ENCODE data around the gene AOPEP.
A peak's percentile ranks its signal among the peaks of the same experiment; 100 is the strongest.

Gene AOPEP

DNA sequence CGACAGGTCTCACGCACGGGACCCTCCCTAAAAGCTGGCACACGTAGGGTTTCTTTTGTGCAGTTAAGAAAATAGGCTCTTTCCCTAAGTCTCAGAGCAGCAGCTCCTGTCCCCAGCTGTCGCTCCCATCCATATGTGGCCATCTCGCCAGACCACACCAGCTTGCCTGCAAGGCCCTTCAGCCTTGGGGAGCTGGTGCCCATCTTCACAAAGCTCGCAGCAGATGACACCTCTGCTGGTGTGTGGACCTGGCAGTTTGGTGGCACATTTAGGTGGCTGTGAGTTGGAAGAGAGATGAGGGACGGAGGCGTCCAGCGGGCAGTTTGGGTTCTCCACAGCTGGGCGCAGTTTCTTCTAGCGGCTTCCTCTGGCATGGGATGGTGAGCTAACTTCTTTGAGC lies 352.0 kb downstream of the AOPEP start:
- H3K27me3 ChIP-seq (ENCODE audit: control insufficient read depth, insufficient read depth, low read length) = no peaks in the 10 kb centered on the region
- no peak overlapping the region for H3K9ac ChIP-seq (ENCODE audit: low read length)
- no peak overlapping the region for H3K4me3 ChIP-seq (ENCODE audit: low read length)
- H3K27ac ChIP-seq (ENCODE audit: low read depth, low read length) = peak overlapping the region; percentile 51
- H3K4me1 ChIP-seq (ENCODE audit: control insufficient read depth, insufficient read depth, low read length) = peaks cover 47% of the 10 kb centered on the region
- peaks cover 16% of the 10 kb centered on the region for H3K36me3 ChIP-seq (ENCODE audit: control insufficient read depth, insufficient read depth, low read length)

GRCh38 chr9:95078939-95079338 lies 352.4 kb downstream of the AOPEP start:
- Histone ChIP-seq H3K9ac (ENCODE audit: low read length) (no peak overlapping the region), H3K27ac (ENCODE audit: low read depth, low read length) (peak overlapping the region; percentile 51), H3K36me3 (ENCODE audit: control insufficient read depth, insufficient read depth, low read length) (peaks cover 18% of the 10 kb centered on the region), H3K4me1 (ENCODE audit: control insufficient read depth, insufficient read depth, low read length) (peaks cover 47% of the 10 kb centered on the region), H3K27me3 (ENCODE audit: control insufficient read depth, insufficient read depth, low read length) (no peaks in the 10 kb centered on the region), H3K4me3 (ENCODE audit: low read length) (no peak overlapping the region)

GRCh38 chr9:95079461-95079860 lies 353.0 kb downstream of the AOPEP start:
- H3K4me3 ChIP-seq (ENCODE audit: low read length) = no peak overlapping the region
- H3K9ac ChIP-seq (ENCODE audit: low read length) = no peak overlapping the region
- peaks cover 47% of the 10 kb centered on the region for H3K4me1 ChIP-seq (ENCODE audit: control insufficient read depth, insufficient read depth, low read length)
- H3K36me3 ChIP-seq (ENCODE audit: control insufficient read depth, insufficient read depth, low read length) = peaks cover 18% of the 10 kb centered on the region
- H3K27me3 ChIP-seq (ENCODE audit: control insufficient read depth, insufficient read depth, low read length) = no peaks in the 10 kb centered on the region
- H3K27ac ChIP-seq (ENCODE audit: low read depth, low read length) = peak overlapping the region; percentile 51

DNA sequence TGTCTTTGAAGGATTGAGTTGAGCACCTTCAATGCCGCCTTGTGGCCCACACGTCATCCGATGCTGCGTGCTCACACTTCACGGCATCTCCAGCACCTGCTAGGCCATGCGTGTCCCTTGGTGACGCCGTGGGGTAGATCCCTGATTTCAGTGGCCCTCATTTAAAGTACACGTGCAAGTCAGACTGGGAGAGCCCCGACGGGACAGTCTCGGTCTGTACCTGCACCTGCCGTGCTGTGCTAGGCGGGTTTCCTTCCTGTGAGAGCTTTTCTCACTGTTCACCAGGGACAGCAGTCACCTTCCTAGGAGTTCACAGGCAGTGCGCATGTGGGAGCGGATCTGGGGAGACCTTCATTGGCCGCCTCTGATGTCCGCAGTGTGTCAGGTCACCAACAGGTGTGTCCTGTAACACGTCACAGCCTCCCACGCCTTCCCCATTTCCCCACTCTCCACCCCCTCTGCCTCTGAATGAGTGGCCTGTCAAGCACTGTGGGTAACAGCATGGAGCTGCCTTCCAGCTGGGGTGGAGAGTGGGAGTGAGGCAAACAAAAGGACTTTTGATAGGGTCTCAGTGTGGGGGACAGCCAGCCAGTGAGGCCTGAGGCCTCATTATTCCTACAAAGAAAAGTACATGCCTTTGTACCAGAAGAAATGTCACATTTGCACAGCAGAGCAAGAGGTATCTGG lies 354.6 kb downstream of the AOPEP start:
- H3K4me1 ChIP-seq (ENCODE audit: control insufficient read depth, insufficient read depth, low read length) = peaks cover 44% of the 10 kb centered on the region
- H3K9ac ChIP-seq (ENCODE audit: low read length) = no peak overlapping the region
- peaks cover 32% of the 10 kb centered on the region for H3K36me3 ChIP-seq (ENCODE audit: control insufficient read depth, insufficient read depth, low read length)
- H3K4me3 ChIP-seq (ENCODE audit: low read length) = no peak overlapping the region
- H3K27me3 ChIP-seq (ENCODE audit: control insufficient read depth, insufficient read depth, low read length) = no peaks in the 10 kb centered on the region
- peak overlapping the region; percentile 48 for H3K27ac ChIP-seq (ENCODE audit: low read depth, low read length)

- H3K27me3 ChIP-seq (ENCODE audit: control insufficient read depth, insufficient read depth, low read length) = no peaks in the 10 kb centered on the region
- peaks cover 35% of the 10 kb centered on the region for H3K36me3 ChIP-seq (ENCODE audit: control insufficient read depth, insufficient read depth, low read length)
- H3K27ac ChIP-seq (ENCODE audit: low read depth, low read length) = peak overlapping the region; percentile 48
- H3K4me1 ChIP-seq (ENCODE audit: control insufficient read depth, insufficient read depth, low read length) = peaks cover 36% of the 10 kb centered on the region
- H3K9ac ChIP-seq (ENCODE audit: low read length) = no peak overlapping the region
- H3K4me3 ChIP-seq (ENCODE audit: low read length) = no peak overlapping the region
These were observed 355.5 kb downstream of the AOPEP start for GRCh38 chr9:95081998-95082397.

- Histone ChIP-seq H3K27ac (ENCODE audit: low read depth, low read length) (peak overlapping the region; percentile 48), H3K4me3 (ENCODE audit: low read length) (no peak overlapping the region), H3K27me3 (ENCODE audit: control insufficient read depth, insufficient read depth, low read length) (no peaks in the 10 kb centered on the region), H3K9ac (ENCODE audit: low read length) (no peak overlapping the region), H3K4me1 (ENCODE audit: control insufficient read depth, insufficient read depth, low read length) (peaks cover 33% of the 10 kb centered on the region), H3K36me3 (ENCODE audit: control insufficient read depth, insufficient read depth, low read length) (peaks cover 37% of the 10 kb centered on the region)
These were observed 356.0 kb downstream of the AOPEP start for GRCh38 chr9:95082401-95083084.

GRCh38 chr9:95083086-95083768 lies 356.7 kb downstream of the AOPEP start:
- peaks cover 37% of the 10 kb centered on the region for H3K36me3 ChIP-seq (ENCODE audit: control insufficient read depth, insufficient read depth, low read length)
- H3K9ac ChIP-seq (ENCODE audit: low read length) = no peak overlapping the region
- no peaks in the 10 kb centered on the region for H3K27me3 ChIP-seq (ENCODE audit: control insufficient read depth, insufficient read depth, low read length)
- H3K27ac ChIP-seq (ENCODE audit: low read depth, low read length) = peak overlapping the region; percentile 48
- H3K4me3 ChIP-seq (ENCODE audit: low read length) = no peak overlapping the region
- H3K4me1 ChIP-seq (ENCODE audit: control insufficient read depth, insufficient read depth, low read length) = peaks cover 30% of the 10 kb centered on the region

DNA sequence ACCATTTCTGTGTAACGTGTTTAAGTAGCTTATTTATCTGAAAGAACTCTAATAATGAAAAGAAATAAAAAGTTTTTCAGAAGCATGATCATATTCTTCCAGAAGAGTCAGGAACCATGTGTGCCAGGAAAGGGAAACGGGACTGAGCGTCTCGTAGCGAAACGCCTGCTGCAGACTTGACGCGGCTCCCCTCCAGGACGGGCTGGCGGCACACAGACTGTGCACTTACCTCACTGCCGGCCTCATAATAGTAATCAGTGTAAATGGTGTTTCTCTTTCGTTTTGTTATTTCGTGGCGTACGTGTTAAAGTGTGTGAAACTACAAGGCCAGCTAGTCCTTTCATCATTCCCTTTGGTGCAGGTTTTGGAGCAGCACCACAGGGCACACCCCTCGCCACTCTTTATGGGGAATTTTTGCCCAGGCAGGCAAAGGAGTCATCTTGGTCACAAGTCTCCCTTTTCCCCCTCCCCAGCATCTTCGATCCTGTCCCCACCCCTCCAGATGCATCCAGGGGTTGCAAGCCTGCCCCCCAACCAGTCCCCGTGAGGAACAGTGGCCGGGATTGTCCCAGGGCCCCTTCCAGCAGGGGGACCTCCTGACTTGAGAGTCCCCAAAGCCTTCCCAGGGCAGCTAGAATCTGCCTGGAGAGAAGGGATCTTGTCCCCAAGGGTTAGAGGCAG lies 357.9 kb downstream of the AOPEP start:
- Histone ChIP-seq H3K9ac (ENCODE audit: low read length) (no peak overlapping the region), H3K36me3 (ENCODE audit: control insufficient read depth, insufficient read depth, low read length) (peaks cover 39% of the 10 kb centered on the region), H3K27me3 (ENCODE audit: control insufficient read depth, insufficient read depth, low read length) (no peaks in the 10 kb centered on the region), H3K4me3 (ENCODE audit: low read length) (no peak overlapping the region), H3K4me1 (ENCODE audit: control insufficient read depth, insufficient read depth, low read length) (peaks cover 28% of the 10 kb centered on the region), H3K27ac (ENCODE audit: low read depth, low read length) (peak overlapping the region; percentile 73)

GRCh38 chr9:95085036-95085770 lies 358.7 kb downstream of the AOPEP start:
- Histone ChIP-seq H3K9ac (ENCODE audit: low read length) (no peak overlapping the region), H3K27ac (ENCODE audit: low read depth, low read length) (peak overlapping the region; percentile 73), H3K4me3 (ENCODE audit: low read length) (no peak overlapping the region), H3K27me3 (ENCODE audit: control insufficient read depth, insufficient read depth, low read length) (no peaks in the 10 kb centered on the region), H3K4me1 (ENCODE audit: control insufficient read depth, insufficient read depth, low read length) (peaks cover 32% of the 10 kb centered on the region), H3K36me3 (ENCODE audit: control insufficient read depth, insufficient read depth, low read length) (peaks cover 41% of the 10 kb centered on the region)

- Histone ChIP-seq H3K4me3 (ENCODE audit: low read length) (no peak overlapping the region), H3K4me1 (ENCODE audit: control insufficient read depth, insufficient read depth, low read length) (peaks cover 41% of the 10 kb centered on the region), H3K27ac (ENCODE audit: low read depth, low read length) (peak overlapping the region; percentile 57), H3K9ac (ENCODE audit: low read length) (no peak overlapping the region), H3K27me3 (ENCODE audit: control insufficient read depth, insufficient read depth, low read length) (no peaks in the 10 kb centered on the region), H3K36me3 (ENCODE audit: control insufficient read depth, insufficient read depth, low read length) (peaks cover 41% of the 10 kb centered on the region)
These were observed 359.5 kb downstream of the AOPEP start for GRCh38 chr9:95085861-95086563.

DNA sequence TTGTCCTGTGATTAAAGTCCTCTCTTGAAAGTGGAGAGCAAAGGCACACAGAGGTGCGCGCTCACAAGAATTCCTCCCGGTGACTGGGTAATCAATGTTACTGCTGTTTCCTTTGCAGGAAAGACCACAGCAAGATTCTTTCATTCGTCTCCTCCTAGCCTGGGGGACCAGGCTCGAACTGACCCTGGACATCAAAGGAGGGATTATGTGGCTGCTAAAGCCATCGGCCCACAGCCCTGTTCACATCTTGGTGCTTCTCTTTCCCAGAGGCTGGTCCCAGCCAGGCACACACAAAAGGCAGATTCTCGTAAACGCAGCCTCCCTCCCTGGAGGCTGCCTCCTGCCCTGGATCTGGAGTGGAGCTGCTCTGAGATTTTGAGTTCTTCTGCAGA lies 360.1 kb downstream of the AOPEP start:
- Histone ChIP-seq H3K4me3 (ENCODE audit: low read length) (no peak overlapping the region), H3K4me1 (ENCODE audit: control insufficient read depth, insufficient read depth, low read length) (peaks cover 46% of the 10 kb centered on the region), H3K9ac (ENCODE audit: low read length) (no peak overlapping the region), H3K27ac (ENCODE audit: low read depth, low read length) (peak overlapping the region; percentile 57), H3K27me3 (ENCODE audit: control insufficient read depth, insufficient read depth, low read length) (no peaks in the 10 kb centered on the region), H3K36me3 (ENCODE audit: control insufficient read depth, insufficient read depth, low read length) (peaks cover 38% of the 10 kb centered on the region)

Measured in rectal smooth muscle tissue (tissue), 1 donor.